IMR-90 (cell line): ENCODE results near the gene FBXL7. TPM values are rescaled to one million over a fixed set of nuclear protein-coding genes. Genes with fewer than 3 reads are reported as not detected.

Experiments
- ATAC-seq: fragments of 200-7000 bp; cut with Tn5 transposase; 2 replicates; pipeline ENCODE4 v1.9.1; 2020; ENCODE audit warnings: low read depth, mild to moderate bottlenecking, moderate library complexity
- BruUV-seq: library from RNA; stranded (reverse); fragments of 400-500 nt; replicated peaks from 2 replicates; lab custom pipeline; 2021; lab: Mats Ljungman, UMichigan
- CTCF ChIA-PET: fragments of 300-600 bp; formaldehyde crosslinking; extraction: SDS; loops from one replicate; lab custom pipeline; 2021; ENCODE audit warnings: antibody characterized with exemption; lab: Yijun Ruan, JAX
- POLR2A ChIA-PET: fragments of 300-600 bp; sonication (Branson Sonifier 250); formaldehyde crosslinking; loops from one replicate; lab custom pipeline; 2022; ENCODE audit warnings: antibody characterized with exemption; ENCODE audit not compliant: unreplicated experiment; lab: Charles Lee
- DNase-seq: peaks from one replicate; pipeline ENCODE4 v3.0.0; 2013
- H2AFZ ChIP-seq: replicated peaks from 2 replicates; pipeline ENCODE3; 2013; ENCODE audit warnings: low read length, mild to moderate bottlenecking; ENCODE audit not compliant: poor library complexity
- H2AK5ac ChIP-seq: 2 replicates; pipeline ENCODE4 v1.6.1; 2013; ENCODE audit warnings: low read depth, low read length, inconsistent platforms
- H2AK9ac ChIP-seq: replicated peaks from 2 replicates; pipeline ENCODE3; 2013; ENCODE audit warnings: mild to moderate bottlenecking, low read depth, low read length, moderate library complexity; ENCODE audit not compliant: poor library complexity
- H2BK120ac ChIP-seq: 2 replicates; pipeline ENCODE4 v1.6.1; 2013; ENCODE audit warnings: low read depth, low read length, inconsistent platforms
- H2BK15ac ChIP-seq: 3 replicates; pipeline ENCODE4 v1.6.1; 2013; ENCODE audit warnings: low read depth, low read length, inconsistent platforms
- H2BK20ac ChIP-seq: 2 replicates; pipeline ENCODE4 v1.6.1; 2013; ENCODE audit warnings: low read depth, mild to moderate bottlenecking, inconsistent platforms, low read length, moderate library complexity
- H2BK5ac ChIP-seq: 2 replicates; pipeline ENCODE4 v1.6.1; 2013; ENCODE audit warnings: mild to moderate bottlenecking, low read depth, low read length, inconsistent platforms; ENCODE audit not compliant: poor library complexity, severe bottlenecking
- H3K14ac ChIP-seq: replicated peaks from 2 replicates; pipeline ENCODE4 v1.6.1; 2013; ENCODE audit warnings: low read depth, low read length, inconsistent platforms
- H3K18ac ChIP-seq: 2 replicates; pipeline ENCODE4 v1.6.1; 2013; ENCODE audit warnings: low read depth, low read length, control low read depth
- H3K23ac ChIP-seq: 2 replicates; pipeline ENCODE4 v1.6.1; 2013; ENCODE audit warnings: low read depth, low read length, inconsistent platforms
- H3K27ac ChIP-seq: 2 replicates; pipeline ENCODE4 v1.5.1; 2013; ENCODE audit warnings: mild to moderate bottlenecking, control low read depth, low read length; ENCODE audit not compliant: insufficient read depth
- H3K27me3 ChIP-seq: 2 replicates; pipeline ENCODE4 v1.6.1; 2013; ENCODE audit warnings: low read length; ENCODE audit not compliant: control insufficient read depth, insufficient read depth
- H3K36me3 ChIP-seq: 2 replicates; pipeline ENCODE4 v1.6.1; 2013; ENCODE audit warnings: low read length, mixed read lengths; ENCODE audit not compliant: control insufficient read depth, insufficient read depth
- H3K4ac ChIP-seq: 2 replicates; pipeline ENCODE4 v1.6.1; 2013; ENCODE audit warnings: low read depth, low read length, inconsistent platforms
- H3K4me1 ChIP-seq: 2 replicates; pipeline ENCODE4 v1.6.1; 2013; ENCODE audit warnings: low read length, mixed read lengths; ENCODE audit not compliant: control insufficient read depth, insufficient read depth
- H3K4me2 ChIP-seq: 2 replicates; pipeline ENCODE4 v1.6.1; 2013; ENCODE audit warnings: low read depth, mild to moderate bottlenecking, control low read depth, low read length, moderate library complexity
- H3K4me3 ChIP-seq: 2 replicates; pipeline ENCODE4 v1.5.1; 2013; ENCODE audit warnings: low read depth, mild to moderate bottlenecking, control low read depth, low read length, moderate library complexity; ENCODE audit not compliant: insufficient read depth
- H3K56ac ChIP-seq: 2 replicates; pipeline ENCODE4 v1.6.1; 2013; ENCODE audit warnings: low read length, inconsistent platforms; ENCODE audit not compliant: insufficient read depth; ENCODE audit errors: extremely low read depth
- H3K79me1 ChIP-seq, 2 experiments: 2 replicates each; pipeline ENCODE4 v1.6.1; 2013; ENCODE audit warnings: low read length in 2 of 2, inconsistent platforms in 1 of 2, low read depth in 1 of 2
- H3K9ac ChIP-seq: 2 replicates; pipeline ENCODE4 v1.6.1; 2013; ENCODE audit warnings: low read depth, low read length, control low read depth
- H3K9me1 ChIP-seq: 2 replicates; pipeline ENCODE4 v1.6.1; 2013; ENCODE audit warnings: low read length, inconsistent platforms; ENCODE audit not compliant: insufficient read depth
- H3K9me3 ChIP-seq: 2 replicates; pipeline ENCODE4 v1.6.1; 2013; ENCODE audit warnings: low read length; ENCODE audit not compliant: control insufficient read depth, insufficient read depth
- H4K20me1 ChIP-seq: 2 replicates; pipeline ENCODE4 v1.6.1; 2013; ENCODE audit warnings: low read length, inconsistent platforms; ENCODE audit not compliant: insufficient read depth
- H4K5ac ChIP-seq: 2 replicates; pipeline ENCODE4 v1.6.1; 2013; ENCODE audit warnings: mild to moderate bottlenecking, low read depth, low read length, control low read depth
- H4K8ac ChIP-seq, 2 experiments: 2 replicates each; pipeline ENCODE4 v1.6.1; 2013; ENCODE audit warnings: low read depth in 2 of 2, low read length in 2 of 2, control low read depth in 1 of 2, inconsistent platforms in 1 of 2
- H4K91ac ChIP-seq: 2 replicates; pipeline ENCODE4 v1.6.1; 2013; ENCODE audit warnings: low read depth, low read length, inconsistent platforms; ENCODE audit not compliant: insufficient read depth
- CTCF ChIP-seq: conservative IDR thresholded peaks from 2 replicates; pipeline ENCODE4 v1.5.1; 2012; ENCODE audit warnings: mild to moderate bottlenecking, low read depth, low read length, improper control_type of control experiment
- MAFK ChIP-seq: IDR thresholded peaks from 2 replicates; pipeline ENCODE4 v1.6.1; 2012; ENCODE audit warnings: low read depth, low read length, improper control_type of control experiment
- MXI1 ChIP-seq: IDR thresholded peaks from 2 replicates; pipeline ENCODE4 v1.6.1; 2012; ENCODE audit warnings: low read depth, mild to moderate bottlenecking, low read length, moderate library complexity, borderline replicate concordance
- RCOR1 ChIP-seq: IDR thresholded peaks from 2 replicates; pipeline ENCODE4 v1.6.1; 2012; ENCODE audit warnings: mild to moderate bottlenecking, low read length, improper control_type of control experiment; ENCODE audit not compliant: insufficient replicate concordance
- RFX5 ChIP-seq: IDR thresholded peaks from 2 replicates; pipeline ENCODE4 v1.8.0; 2012; ENCODE audit warnings: low read depth, mild to moderate bottlenecking, low read length, moderate library complexity
- USF2 ChIP-seq: fragments of 150-350 bp; IDR thresholded peaks from 2 replicates; pipeline ENCODE4 v1.6.1; 2017; ENCODE audit warnings: mild to moderate bottlenecking, antibody characterized with exemption, low read length, low read depth
- WGBS, 2 experiments: methylation state at CpG; one replicate each; pipeline versions ENCODE4 v1.1.5 to v1.1.7; 2013; ENCODE audit warnings: missing lambda C conversion rate in 2 of 2; ENCODE audit not compliant: insufficient read length in 1 of 2; ENCODE audit errors: extremely low coverage in 2 of 2; 5-methylcytosine and 5-hydroxymethylcytosine counted together
- dilution Hi-C: fragments of 300-500 bp; cut with HindIII; formaldehyde crosslinking; loops from one replicate; pipeline ENCODE4 v1.14.3; 2018; ENCODE audit warnings: low sequenced_read_pairs; ENCODE audit not compliant: unreplicated experiment
- in situ Hi-C: fragments of 300-500 bp; cut with MboI; formaldehyde crosslinking; loops from 3 replicates; pipeline ENCODE4 v1.14.3; 2019; ENCODE audit warnings: low sequenced_read_pairs, inconsistent platforms, mixed read lengths
- intact Hi-C: fragments of 100-400 bp; cut with micrococcal nuclease; formaldehyde crosslinking; loops from 2 replicates; pipeline ENCODE4 v1.10.0; 2022
- polyA plus RNA-seq, 3 experiments: library from polyadenylated mRNA; depleted of rRNA; stranded (reverse); fragments of >200 nt; gene quantifications; 2 replicates each; pipeline ENCODE4 v1.2.3, GENCODE V29; 2012; ENCODE audit warnings: low replicate concordance in 1 of 3
- total RNA-seq: library from RNA; depleted of rRNA; stranded (reverse); fragments of >200 nt; gene quantifications from 2 replicates; pipeline ENCODE4 v1.2.3, GENCODE V29; 2012

The FBXL7 gene
- total and polyA plus RNA-seq, 2 of the 4 experiments (the other 2 are of a cell fraction): 4.1 to 10.2 TPM

GRCh38 chr5:15689836-15690235, 189.9 kb downstream of the FBXL7 start:
- Histone ChIP-seq H2BK20ac (no peak overlapping the region), H2BK15ac (no peak overlapping the region), H2BK5ac (no peak overlapping the region), H3K4me3 (no peak overlapping the region), H3K14ac (no peak overlapping the region), H2BK120ac (no peak overlapping the region), H2AFZ (no peak overlapping the region), H3K4ac (no peak overlapping the region), H4K8ac (no peak overlapping the region), H4K91ac (no peak overlapping the region), H3K18ac (no peak overlapping the region), H3K9me1 (peaks cover 8% of the 10 kb centered on the region; the same call in 1 of the 2 replicates), H3K27me3 (no peaks in the 10 kb centered on the region), H3K36me3 (no peaks in the 10 kb centered on the region), H3K9ac (no peak overlapping the region), H2AK9ac (no peak overlapping the region), H3K4me2 (no peak overlapping the region), H3K27ac (no peak overlapping the region), H3K23ac (no peak overlapping the region), H3K4me1 (peaks cover 11% of the 10 kb centered on the region), H4K20me1 (no peaks in the 10 kb centered on the region), H3K79me1 (peaks cover 15 to 48% of the 10 kb centered on the region in 2 experiments), H3K9me3 (no peaks in the 10 kb centered on the region), H3K56ac (no peak overlapping the region), H4K5ac (no peak overlapping the region), H2AK5ac (no peak overlapping the region)
- DNase-seq (no peak), ATAC-seq (no peak)
- CTCF ChIA-PET: interaction anchor here (1.9 kb wide), 1 partner anchor 12 kb away, joined by 4 read pairs; no protein-coding TSS in a partner anchor
- dilution Hi-C loops: no loop called here
- intact Hi-C loops: no loop called here
- WGBS, 2 experiments: no CpG with 5 or more reads among the region's 1 CpG
- TF ChIP-seq RFX5: no peak
- no peak for TF ChIP-seq USF2
- TF ChIP-seq CTCF: no peak
- TF ChIP-seq MAFK: no peak
- no peak for TF ChIP-seq RCOR1
- TF ChIP-seq MXI1: no peak
- in situ Hi-C loops: no loop called here
- POLR2A ChIA-PET: no interaction called here
- BruUV-seq: no TSS peak
